SHP77 (cell line): ENCODE data around the gene SULT1A2.
"Not testable (repeated sequence)": the region's sequence is repeated elsewhere in the genome, so short reads cannot be mapped to it uniquely, and the experiment has no call there.

Source experiments
- DNase-seq, 2 experiments: peaks; one replicate each; lab custom pipeline; 2025; lab: John Stamatoyannopoulos, UW

Gene SULT1A2

DNA sequence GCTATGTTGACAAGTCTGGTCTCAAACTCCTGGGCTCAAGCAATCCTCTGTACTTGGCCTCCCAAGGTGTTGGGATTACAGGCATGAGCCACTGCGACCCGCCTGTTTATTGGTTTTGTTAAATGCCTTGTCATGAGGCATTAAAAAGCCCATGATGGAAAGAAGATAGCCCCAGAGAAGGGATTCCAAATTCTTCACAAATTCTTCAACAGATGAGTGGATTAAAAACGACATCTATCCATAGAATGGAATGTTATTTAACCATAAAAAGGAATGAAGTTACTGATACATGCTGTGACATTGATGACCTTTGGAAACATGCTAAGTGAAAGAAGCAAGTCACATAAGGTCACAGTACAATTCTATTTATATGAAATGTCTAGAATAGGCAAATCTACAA is 38.4 kb downstream of the SULT1A2 start:
- DNase-seq: no peak

DNA sequence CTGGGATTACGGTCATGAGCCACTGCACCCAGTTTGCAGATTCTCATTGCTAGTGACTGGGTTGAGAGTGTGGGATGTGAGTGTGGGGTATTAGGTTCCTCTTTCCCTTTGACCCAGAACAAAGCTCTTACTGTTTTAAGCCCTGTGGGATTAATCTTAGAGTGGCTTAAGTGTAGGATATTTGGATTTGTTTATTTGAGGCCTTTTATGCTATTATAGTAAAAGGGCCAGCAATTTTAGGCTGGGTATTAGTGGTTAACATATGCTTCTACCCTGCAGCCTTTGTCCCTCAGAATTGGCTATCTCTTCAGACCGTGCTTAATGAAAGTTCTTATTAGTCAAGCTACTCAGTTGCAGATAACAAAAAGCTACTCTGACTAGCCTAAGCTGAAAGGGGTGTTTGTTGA is 39.9 kb downstream of the SULT1A2 start:
- DNase-seq: no peak

DNA sequence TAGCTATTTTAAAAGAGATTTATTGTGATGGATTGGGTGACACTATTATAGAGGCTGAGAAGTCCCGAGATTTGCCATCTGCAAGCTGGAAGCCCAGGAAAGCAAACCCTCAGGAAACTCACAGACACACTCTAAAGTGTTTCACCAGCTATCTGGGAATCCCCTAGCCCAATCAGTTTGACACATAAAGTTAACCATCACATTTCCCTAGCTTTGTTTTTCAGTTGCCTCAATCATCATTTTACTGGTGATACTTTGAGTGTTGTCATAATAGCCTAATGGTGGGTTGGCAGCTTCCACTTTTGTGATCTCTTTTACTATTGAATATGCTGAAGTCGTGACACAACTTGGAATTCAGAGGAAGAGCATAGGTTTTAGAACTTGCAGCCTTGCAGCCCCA is 41.3 kb downstream of the SULT1A2 start:
- DNase-seq: no peak

DNA sequence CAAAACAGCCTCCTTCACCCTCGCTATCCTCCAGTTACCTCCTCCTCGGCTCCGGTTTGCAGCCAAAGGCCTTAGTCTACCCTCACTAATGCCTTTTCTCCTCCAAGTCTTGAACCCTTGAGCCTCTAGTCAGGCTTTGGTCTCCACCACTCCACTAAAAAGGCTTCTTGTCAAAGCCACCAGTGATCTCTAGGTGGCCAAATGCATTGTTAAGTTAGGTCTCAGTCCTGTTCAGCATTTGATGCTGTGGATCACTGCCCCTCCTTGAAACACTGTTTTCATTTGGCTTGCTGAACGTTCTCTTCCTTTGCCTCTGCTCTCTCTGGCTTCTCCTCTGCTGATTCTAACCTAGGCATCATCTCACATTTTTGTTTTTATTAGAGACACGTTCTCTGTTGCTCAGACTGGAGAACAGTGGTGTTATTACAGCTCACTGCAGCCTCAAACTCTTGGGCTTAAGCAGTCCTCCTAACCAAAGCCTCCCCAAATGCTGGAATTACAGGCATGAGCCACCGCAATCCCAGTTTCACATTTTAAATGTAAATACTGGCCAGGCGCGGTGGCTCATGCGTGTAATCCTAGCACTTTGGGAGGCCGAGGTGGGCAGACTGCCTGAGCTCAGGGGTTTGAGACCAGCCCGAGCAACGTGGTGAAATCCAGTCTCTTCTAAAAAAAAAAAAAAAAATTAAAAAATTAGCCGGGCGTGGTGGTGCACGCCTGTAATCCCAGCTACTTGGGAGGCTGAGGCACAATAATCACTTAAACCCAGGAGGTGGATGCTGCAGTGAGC is 42.0 kb downstream of the SULT1A2 start:
- DNase-seq: no peak

DNA sequence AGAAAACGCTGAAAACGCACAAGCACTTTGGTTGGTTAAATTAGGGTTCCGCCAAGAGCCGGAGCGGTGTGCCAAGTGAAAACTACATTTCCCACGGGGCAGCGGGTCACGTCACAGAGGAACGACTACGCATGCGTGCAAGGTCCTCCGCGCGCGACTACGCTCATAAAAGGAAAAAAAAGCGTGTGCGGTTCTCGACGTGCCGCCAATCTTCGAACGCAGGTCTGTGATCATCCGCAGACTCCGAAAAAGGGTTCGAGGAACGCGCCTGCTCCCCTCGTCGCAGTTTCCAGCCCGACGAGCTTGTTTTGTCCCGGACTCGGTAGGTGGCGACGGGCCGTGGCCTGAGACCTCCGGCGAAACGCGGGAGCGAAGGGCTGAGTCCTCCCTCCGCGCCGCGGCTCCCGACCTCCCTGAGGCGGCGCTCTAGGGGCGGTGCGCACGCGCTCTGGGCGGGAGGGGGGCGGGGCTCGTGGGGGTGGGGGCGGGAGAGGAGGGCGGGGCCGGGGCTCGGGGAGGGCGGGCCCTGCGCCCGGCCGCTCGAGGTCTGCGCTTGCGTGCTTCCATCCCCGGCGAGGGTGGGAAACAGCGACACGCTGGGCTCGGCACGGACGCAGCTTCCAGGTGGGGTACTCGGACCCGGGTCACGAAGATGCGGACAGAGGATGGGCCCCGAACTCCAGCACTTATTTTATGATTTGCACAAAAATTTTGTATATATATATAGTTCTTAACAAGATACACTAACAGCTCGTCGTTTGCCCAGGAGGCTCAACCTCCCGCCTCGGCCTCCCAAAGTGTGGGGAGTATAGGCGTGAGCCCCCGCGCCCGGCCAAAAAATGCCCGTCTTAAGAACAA is 42.8 kb downstream of the SULT1A2 start, which contains the start of gene SGF29:
TSS of gene SGF29 (plus strand) at position 145 of the 858 bp plus-strand sequence. CDS start 27,150 bp downstream, outside the sequence.
- DNase-seq: peak; percentile 90 to 93

DNA sequence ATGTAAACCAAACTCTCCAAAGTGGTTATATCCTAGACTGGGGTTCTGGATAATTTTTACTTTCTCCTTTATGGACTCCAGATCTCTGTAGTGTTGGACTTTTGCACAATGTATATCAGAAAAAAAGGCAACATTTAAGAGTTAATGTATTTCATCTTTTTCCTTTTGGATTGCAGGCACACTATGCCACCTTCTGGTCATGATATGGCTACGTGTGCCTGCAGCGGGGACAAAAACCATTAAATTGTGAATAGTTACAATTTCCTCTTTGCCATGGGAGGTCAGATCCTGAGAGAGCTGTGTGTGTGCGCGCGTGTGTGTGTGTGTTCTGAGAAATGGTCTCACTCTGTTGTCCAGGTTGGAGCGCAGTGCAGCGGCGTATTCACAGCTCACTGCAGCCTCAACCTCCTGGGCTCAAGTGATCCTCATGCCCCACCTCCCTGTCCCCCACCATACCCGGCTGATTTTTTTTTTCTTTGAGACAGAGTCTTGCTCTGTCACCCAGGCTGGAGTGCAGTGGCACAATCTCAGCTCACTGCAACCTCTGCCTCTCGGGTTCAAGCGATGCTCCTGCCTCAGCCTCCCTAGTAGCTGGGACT is 47.5 kb downstream of the SULT1A2 start:
- peak; percentile 7 to 31 for DNase-seq

DNA sequence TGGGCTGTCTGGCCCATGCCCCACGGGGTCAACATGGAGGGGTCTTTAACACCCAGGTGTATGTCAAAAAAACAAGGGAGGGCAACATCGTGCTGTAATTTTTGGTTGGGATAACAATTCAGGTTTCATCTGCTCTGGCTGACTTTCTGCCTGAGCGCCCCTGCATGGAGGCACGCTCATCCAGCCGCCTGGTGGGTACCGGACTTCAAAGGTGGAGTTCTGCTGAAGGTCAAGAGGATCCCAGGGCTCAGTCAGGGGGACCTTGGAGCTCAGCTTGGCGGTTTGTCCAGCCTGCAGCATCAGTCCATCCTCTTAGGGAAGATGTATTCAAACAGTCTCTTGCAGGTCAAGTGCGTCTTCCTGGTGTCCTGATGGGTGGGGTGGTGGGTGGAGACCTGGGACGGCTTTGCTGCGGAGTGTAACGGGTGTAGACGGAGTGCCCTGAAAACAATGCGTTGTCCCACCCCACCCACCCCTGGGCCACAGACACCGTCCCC is 48.5 kb downstream of the SULT1A2 start:
- no peak for DNase-seq

DNA sequence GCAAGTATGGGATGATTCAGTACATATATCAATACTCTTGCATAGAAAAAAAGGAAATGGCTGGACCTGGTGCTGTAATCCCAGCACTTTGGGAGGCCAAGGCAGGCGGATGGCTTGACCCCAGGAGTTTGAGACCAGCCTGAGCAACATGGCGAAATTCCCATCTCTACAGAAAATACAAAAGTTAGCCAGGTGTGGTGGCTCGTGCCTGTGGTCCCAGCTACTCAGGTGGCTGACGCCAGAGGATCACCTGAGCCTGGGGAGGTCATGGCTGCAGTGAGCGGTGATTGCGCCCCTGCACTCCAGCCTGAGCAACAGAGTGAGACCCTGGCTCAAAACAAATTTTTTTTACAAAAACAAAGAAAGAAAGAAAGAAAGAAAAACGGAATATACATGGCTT is 50.2 kb downstream of the SULT1A2 start:
- no peak for DNase-seq

DNA sequence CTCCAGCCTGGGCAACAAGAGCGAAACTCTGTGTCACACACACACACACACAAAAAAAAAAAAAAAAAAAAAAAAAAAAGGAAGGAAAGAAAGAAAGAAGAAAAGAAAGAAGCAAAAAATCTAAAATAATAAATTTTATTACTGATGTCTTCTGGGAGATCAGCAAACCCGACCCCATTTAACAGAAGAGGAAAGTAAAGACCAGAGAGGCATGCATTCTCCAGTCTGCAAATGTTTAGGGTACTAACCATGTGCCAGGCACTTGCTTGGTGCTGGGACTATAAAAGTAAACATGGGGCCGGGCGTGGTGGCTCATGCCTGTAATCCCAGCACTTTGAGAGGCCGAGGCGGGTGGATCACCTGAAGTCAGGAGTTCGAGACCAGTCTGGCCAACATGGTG is 50.9 kb downstream of the SULT1A2 start:
- not testable (repeated sequence) for DNase-seq

DNA sequence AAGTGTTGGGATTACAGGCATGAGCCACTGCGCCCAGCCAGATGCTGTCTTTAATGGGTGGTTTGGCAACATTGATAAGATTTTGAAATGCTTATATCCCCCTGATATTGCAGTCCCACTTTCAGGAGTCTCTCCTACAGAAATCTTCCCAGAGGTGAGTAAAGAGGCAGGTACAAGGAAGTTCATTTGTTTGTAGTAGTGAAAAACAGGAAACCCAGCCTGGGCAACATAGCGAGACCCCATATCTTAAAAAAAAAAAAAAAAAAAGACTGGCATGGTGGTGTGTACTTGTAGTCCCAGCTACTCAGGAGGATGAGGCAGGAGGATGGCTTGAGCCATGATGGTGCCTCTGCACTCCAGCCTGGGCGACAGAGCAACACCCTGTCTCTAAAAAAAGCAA is 51.9 kb downstream of the SULT1A2 start:
- no peak for DNase-seq

DNA sequence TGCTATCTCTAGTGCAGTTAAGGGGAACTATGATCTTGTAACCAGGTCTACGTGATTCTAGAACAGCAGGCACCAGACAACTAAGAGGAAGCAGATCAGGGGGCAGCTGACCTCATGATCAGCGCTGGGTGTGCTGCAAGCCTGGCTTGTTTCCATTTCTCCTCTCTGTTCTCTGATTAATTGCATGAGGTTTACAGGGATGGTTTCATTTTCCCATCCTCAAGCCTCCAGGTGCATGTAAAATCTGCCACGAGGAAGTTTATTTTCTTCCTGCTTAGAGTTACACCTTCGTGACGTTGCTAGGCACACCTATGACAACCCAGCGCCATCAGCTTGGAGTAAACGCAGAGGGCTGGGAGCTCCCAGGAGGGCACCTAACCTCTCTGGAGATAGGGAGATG is 53.8 kb downstream of the SULT1A2 start:
- DNase-seq: no peak

DNA sequence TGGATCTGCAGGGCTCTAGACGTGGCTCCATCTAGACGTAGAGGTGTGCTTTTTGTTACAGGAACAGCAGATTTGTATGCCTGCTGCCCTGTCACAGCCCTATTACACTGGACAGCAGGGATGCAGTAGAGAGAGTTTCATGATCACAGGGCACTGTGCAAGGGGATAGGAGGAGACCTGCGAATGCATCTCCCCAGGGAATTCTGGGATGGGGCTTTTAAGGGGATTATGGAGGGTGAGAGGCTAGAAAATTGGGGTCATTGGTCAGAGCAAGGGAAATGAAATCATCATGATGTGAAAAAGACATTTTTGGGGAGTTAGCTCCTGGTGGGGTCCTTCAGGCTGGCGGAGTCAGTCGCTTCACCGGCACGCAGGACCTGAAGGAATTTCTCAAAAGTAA is 54.2 kb downstream of the SULT1A2 start:
- no peak for DNase-seq
